ENCODE measurements around the gene UNC5C.

Gene UNC5C

DNA sequence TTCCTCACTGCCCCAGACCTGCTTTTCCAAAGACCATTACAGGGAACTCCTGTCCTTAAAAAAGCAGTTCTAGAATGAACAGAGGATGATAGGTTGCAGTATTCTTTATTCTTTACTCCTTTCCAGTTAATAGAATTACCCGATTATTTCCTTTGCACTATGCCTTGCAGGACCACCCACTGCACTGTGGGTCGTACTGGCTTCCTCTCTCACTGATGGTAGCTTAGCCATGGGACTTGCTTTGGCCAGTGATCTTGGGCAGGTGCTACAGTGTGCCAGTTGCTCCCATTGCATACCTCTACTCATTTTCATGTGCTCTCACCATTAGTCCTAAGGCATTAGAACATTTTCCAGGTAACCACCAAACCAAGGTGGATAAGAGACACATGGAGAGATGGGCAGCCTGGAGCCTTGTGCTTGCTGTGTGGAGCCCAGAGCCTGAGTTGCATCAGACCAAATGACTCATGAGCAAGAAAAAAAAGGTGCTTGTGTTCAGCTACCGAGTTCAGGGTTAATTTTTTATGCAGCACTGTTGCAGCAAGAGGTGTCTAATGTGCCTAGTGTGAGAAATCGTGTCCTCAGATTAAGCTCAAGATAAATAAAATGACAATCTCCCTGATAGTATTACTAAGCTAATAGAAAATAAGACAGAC, 7.6 kb upstream of the UNC5C start:
- no peak for TF ChIP-seq CTCF (IDR thresholded peaks at IDR 0.05; ENCODE audit: insufficient read depth, low read depth, low read length, missing control alignments)
- DNase-seq (ENCODE audit: low read depth), result no peak
- H3K4me3 ChIP-seq (ENCODE audit: low read depth, low read length), result no peak overlapping the region

GRCh38 chr4:95552942-95553550, 4.3 kb upstream of the UNC5C start:
- DNase-seq (ENCODE audit: low read depth), result no peak
- no peak overlapping the region for H3K4me3 ChIP-seq (ENCODE audit: low read depth, low read length)
- no peak for TF ChIP-seq CTCF (IDR thresholded peaks at IDR 0.05; ENCODE audit: insufficient read depth, low read depth, low read length, missing control alignments)

GRCh38 chr4:95551653-95552052, 2.9 kb upstream of the UNC5C start:
- no peak overlapping the region for H3K4me3 ChIP-seq (ENCODE audit: low read depth, low read length)
- no peak for TF ChIP-seq CTCF (IDR thresholded peaks at IDR 0.05; ENCODE audit: insufficient read depth, low read depth, low read length, missing control alignments)
- DNase-seq (ENCODE audit: low read depth), result no peak

- peak overlapping the region; percentile 60 for H3K4me3 ChIP-seq (ENCODE audit: low read depth, low read length)
- DNase-seq (ENCODE audit: low read depth), result peak; percentile 7
- TF ChIP-seq CTCF (IDR thresholded peaks at IDR 0.05; ENCODE audit: insufficient read depth, low read depth, low read length, missing control alignments), result no peak
These were observed 1.6 kb upstream of the UNC5C start for GRCh38 chr4:95550115-95550987.

- no peak for TF ChIP-seq CTCF (IDR thresholded peaks at IDR 0.05; ENCODE audit: insufficient read depth, low read depth, low read length, missing control alignments)
- peak overlapping the region; percentile 60 for H3K4me3 ChIP-seq (ENCODE audit: low read depth, low read length)
- DNase-seq (ENCODE audit: low read depth), result peak; percentile 81
These were observed 707 bp upstream of the UNC5C start for GRCh38 chr4:95549246-95550114.

- H3K4me3 ChIP-seq (ENCODE audit: low read depth, low read length), result no peak overlapping the region
- no peak for TF ChIP-seq CTCF (IDR thresholded peaks at IDR 0.05; ENCODE audit: insufficient read depth, low read depth, low read length, missing control alignments)
- DNase-seq (ENCODE audit: low read depth), result peak; percentile 2
These were observed 880 bp downstream of the UNC5C start for GRCh38 chr4:95547715-95548471.

Measured in GM12865 (cell line).